Measurements from ENCODE around the gene ANKDD1B.

Gene ANKDD1B

GRCh38 chr5:75616371-75616881 lies 5.2 kb downstream of the ANKDD1B start:
- no peak for TF ChIP-seq RAD21 (IDR thresholded peaks at IDR 0.05; ENCODE audit: low read depth)
- no peak for TF ChIP-seq MAX (IDR thresholded peaks at IDR 0.05)
- no peak for TF ChIP-seq EGR1 (IDR thresholded peaks at IDR 0.05)
- TF ChIP-seq TAF1 (IDR thresholded peaks at IDR 0.05; ENCODE audit: low read depth): no peak
- no peak for TF ChIP-seq TEAD4 (IDR thresholded peaks at IDR 0.05)
- TF ChIP-seq TCF12 (IDR thresholded peaks at IDR 0.05; ENCODE audit: low read depth): no peak
- TF ChIP-seq NFIC (IDR thresholded peaks at IDR 0.05): no peak
- TF ChIP-seq REST (IDR thresholded peaks at IDR 0.05; ENCODE audit: low read depth): no peak
- TF ChIP-seq ZBTB7A (IDR thresholded peaks at IDR 0.05; ENCODE audit: low read depth): no peak
- no peak for TF ChIP-seq USF1 (IDR thresholded peaks at IDR 0.05)
- no peak for TF ChIP-seq CEBPB (IDR thresholded peaks at IDR 0.05)
- no peak for TF ChIP-seq CREB1 (IDR thresholded peaks at IDR 0.05; ENCODE audit: low read depth)
- no peak for TF ChIP-seq FOXM1 (IDR thresholded peaks at IDR 0.05; ENCODE audit: borderline replicate concordance, low read depth)
- TF ChIP-seq EP300 (IDR thresholded peaks at IDR 0.05; ENCODE audit: borderline replicate concordance): no peak
- TF ChIP-seq YY1 (IDR thresholded peaks at IDR 0.05; ENCODE audit: low read depth): no peak

- TF ChIP-seq TEAD4 (IDR thresholded peaks at IDR 0.05) (no peak), RAD21 (IDR thresholded peaks at IDR 0.05; ENCODE audit: low read depth) (no peak)
Observed at GRCh38 chr5:75616971-75617621, 5.8 kb downstream of the ANKDD1B start.

- TF ChIP-seq YY1 (IDR thresholded peaks at IDR 0.05; ENCODE audit: low read depth): no peak
- no peak for TF ChIP-seq NFIC (IDR thresholded peaks at IDR 0.05)
- TF ChIP-seq USF1 (IDR thresholded peaks at IDR 0.05): no peak
- no peak for TF ChIP-seq CEBPB (IDR thresholded peaks at IDR 0.05)
- no peak for TF ChIP-seq TCF12 (IDR thresholded peaks at IDR 0.05; ENCODE audit: low read depth)
- TF ChIP-seq EP300 (IDR thresholded peaks at IDR 0.05; ENCODE audit: borderline replicate concordance): no peak
- no peak for TF ChIP-seq RAD21 (IDR thresholded peaks at IDR 0.05; ENCODE audit: low read depth)
- TF ChIP-seq CREB1 (IDR thresholded peaks at IDR 0.05; ENCODE audit: low read depth): no peak
- TF ChIP-seq FOXM1 (IDR thresholded peaks at IDR 0.05; ENCODE audit: borderline replicate concordance, low read depth): no peak
- TF ChIP-seq TEAD4 (IDR thresholded peaks at IDR 0.05): no peak
- no peak for TF ChIP-seq EGR1 (IDR thresholded peaks at IDR 0.05)
Observed at GRCh38 chr5:75617736-75618352, 6.6 kb downstream of the ANKDD1B start.

- TF ChIP-seq TCF12 (IDR thresholded peaks at IDR 0.05; ENCODE audit: low read depth): no peak
- TF ChIP-seq ZBTB7A (IDR thresholded peaks at IDR 0.05; ENCODE audit: low read depth): no peak
- no peak for TF ChIP-seq USF1 (IDR thresholded peaks at IDR 0.05)
- TF ChIP-seq REST (IDR thresholded peaks at IDR 0.05; ENCODE audit: low read depth): no peak
- TF ChIP-seq CEBPB (IDR thresholded peaks at IDR 0.05): no peak
- no peak for TF ChIP-seq NFIC (IDR thresholded peaks at IDR 0.05)
- TF ChIP-seq FOXM1 (IDR thresholded peaks at IDR 0.05; ENCODE audit: borderline replicate concordance, low read depth): no peak
- no peak for TF ChIP-seq YY1 (IDR thresholded peaks at IDR 0.05; ENCODE audit: low read depth)
- no peak for TF ChIP-seq EGR1 (IDR thresholded peaks at IDR 0.05)
- no peak for TF ChIP-seq EP300 (IDR thresholded peaks at IDR 0.05; ENCODE audit: borderline replicate concordance)
- no peak for TF ChIP-seq MAX (IDR thresholded peaks at IDR 0.05)
- TF ChIP-seq CREB1 (IDR thresholded peaks at IDR 0.05; ENCODE audit: low read depth): no peak
- no peak for TF ChIP-seq TAF1 (IDR thresholded peaks at IDR 0.05; ENCODE audit: low read depth)
- no peak for TF ChIP-seq RAD21 (IDR thresholded peaks at IDR 0.05; ENCODE audit: low read depth)
- TF ChIP-seq TEAD4 (IDR thresholded peaks at IDR 0.05): no peak
Observed at GRCh38 chr5:75620184-75620959, 9.1 kb downstream of the ANKDD1B start.

Measured in Ishikawa (cell line).